DND-41 (cell line): ENCODE data around the gene CD8B.

Experiments used
- EZH2 ChIP-seq: IDR thresholded peaks from 3 replicates; pipeline ENCODE4 v1.6.1; 2012; ENCODE audit warnings: borderline replicate concordance, low read depth, mild to moderate bottlenecking, moderate library complexity, low read length, inconsistent platforms; ENCODE audit not compliant: severe bottlenecking
- TF ChIP-seq, protein P1 (sequence below): IDR thresholded peaks from 2 replicates; pipeline ENCODE4 v1.5.1; 2012; ENCODE audit warnings: borderline replicate concordance, low read length, moderate library complexity, mild to moderate bottlenecking; ENCODE audit not compliant: poor library complexity, severe bottlenecking; ENCODE audit errors: extremely low read depth

DNA sequence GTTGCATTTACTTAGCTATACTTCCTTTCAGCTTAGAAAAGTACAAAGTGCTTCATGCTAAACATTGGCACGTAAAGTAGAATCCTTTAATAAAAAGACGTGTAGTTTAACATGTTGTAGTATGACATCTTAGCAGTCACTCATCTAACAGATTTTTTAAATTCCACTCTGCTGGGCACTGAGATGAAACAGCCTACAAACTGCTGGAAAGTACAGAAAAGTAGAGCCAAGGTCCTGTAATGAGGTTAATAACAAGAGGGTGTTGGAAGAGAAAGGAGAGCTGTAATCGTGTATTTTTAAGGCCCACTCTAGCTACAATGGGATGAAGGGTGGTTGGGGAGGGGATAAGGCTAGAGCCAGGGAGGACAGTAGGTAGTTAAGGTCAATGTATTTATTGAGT, 81.7 kb downstream of the CD8B start:
- TF ChIP-seq, protein P1, sequence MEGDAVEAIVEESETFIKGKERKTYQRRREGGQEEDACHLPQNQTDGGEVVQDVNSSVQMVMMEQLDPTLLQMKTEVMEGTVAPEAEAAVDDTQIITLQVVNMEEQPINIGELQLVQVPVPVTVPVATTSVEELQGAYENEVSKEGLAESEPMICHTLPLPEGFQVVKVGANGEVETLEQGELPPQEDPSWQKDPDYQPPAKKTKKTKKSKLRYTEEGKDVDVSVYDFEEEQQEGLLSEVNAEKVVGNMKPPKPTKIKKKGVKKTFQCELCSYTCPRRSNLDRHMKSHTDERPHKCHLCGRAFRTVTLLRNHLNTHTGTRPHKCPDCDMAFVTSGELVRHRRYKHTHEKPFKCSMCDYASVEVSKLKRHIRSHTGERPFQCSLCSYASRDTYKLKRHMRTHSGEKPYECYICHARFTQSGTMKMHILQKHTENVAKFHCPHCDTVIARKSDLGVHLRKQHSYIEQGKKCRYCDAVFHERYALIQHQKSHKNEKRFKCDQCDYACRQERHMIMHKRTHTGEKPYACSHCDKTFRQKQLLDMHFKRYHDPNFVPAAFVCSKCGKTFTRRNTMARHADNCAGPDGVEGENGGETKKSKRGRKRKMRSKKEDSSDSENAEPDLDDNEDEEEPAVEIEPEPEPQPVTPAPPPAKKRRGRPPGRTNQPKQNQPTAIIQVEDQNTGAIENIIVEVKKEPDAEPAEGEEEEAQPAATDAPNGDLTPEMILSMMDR = no peak
- TF ChIP-seq EZH2 = no peak
